ENCODE results near the gene EDNRA.

GRCh38 chr4:147480891-147481576, at the start of gene EDNRA:
- TF ChIP-seq POLR2AphosphoS5 (IDR thresholded peaks at IDR 0.05), result no peak
- TF ChIP-seq CTCF (IDR thresholded peaks at IDR 0.05), result no peak
- no peak for TF ChIP-seq POLR2A (IDR thresholded peaks at IDR 0.05)
